ENCODE results near the gene PIAS1.

GRCh38 chr15:68207176-68207935 is 153.2 kb downstream of the PIAS1 start:
- TF ChIP-seq, protein P1, sequence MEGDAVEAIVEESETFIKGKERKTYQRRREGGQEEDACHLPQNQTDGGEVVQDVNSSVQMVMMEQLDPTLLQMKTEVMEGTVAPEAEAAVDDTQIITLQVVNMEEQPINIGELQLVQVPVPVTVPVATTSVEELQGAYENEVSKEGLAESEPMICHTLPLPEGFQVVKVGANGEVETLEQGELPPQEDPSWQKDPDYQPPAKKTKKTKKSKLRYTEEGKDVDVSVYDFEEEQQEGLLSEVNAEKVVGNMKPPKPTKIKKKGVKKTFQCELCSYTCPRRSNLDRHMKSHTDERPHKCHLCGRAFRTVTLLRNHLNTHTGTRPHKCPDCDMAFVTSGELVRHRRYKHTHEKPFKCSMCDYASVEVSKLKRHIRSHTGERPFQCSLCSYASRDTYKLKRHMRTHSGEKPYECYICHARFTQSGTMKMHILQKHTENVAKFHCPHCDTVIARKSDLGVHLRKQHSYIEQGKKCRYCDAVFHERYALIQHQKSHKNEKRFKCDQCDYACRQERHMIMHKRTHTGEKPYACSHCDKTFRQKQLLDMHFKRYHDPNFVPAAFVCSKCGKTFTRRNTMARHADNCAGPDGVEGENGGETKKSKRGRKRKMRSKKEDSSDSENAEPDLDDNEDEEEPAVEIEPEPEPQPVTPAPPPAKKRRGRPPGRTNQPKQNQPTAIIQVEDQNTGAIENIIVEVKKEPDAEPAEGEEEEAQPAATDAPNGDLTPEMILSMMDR (IDR thresholded peaks at IDR 0.05; ENCODE audit: insufficient read depth, low read length): no peak
- TF ChIP-seq, protein P2, sequence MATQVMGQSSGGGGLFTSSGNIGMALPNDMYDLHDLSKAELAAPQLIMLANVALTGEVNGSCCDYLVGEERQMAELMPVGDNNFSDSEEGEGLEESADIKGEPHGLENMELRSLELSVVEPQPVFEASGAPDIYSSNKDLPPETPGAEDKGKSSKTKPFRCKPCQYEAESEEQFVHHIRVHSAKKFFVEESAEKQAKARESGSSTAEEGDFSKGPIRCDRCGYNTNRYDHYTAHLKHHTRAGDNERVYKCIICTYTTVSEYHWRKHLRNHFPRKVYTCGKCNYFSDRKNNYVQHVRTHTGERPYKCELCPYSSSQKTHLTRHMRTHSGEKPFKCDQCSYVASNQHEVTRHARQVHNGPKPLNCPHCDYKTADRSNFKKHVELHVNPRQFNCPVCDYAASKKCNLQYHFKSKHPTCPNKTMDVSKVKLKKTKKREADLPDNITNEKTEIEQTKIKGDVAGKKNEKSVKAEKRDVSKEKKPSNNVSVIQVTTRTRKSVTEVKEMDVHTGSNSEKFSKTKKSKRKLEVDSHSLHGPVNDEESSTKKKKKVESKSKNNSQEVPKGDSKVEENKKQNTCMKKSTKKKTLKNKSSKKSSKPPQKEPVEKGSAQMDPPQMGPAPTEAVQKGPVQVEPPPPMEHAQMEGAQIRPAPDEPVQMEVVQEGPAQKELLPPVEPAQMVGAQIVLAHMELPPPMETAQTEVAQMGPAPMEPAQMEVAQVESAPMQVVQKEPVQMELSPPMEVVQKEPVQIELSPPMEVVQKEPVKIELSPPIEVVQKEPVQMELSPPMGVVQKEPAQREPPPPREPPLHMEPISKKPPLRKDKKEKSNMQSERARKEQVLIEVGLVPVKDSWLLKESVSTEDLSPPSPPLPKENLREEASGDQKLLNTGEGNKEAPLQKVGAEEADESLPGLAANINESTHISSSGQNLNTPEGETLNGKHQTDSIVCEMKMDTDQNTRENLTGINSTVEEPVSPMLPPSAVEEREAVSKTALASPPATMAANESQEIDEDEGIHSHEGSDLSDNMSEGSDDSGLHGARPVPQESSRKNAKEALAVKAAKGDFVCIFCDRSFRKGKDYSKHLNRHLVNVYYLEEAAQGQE (IDR thresholded peaks at IDR 0.05; ENCODE audit: insufficient replicate concordance, low read depth): no peak
- TF ChIP-seq POLR2AphosphoS5 (IDR thresholded peaks at IDR 0.05; ENCODE audit: low read depth): no peak; the same call in 1 of the 2 replicates
- no peak for TF ChIP-seq SPI1 (IDR thresholded peaks at IDR 0.05; ENCODE audit: borderline replicate concordance, low read depth)
- no peak for TF ChIP-seq GABPA (IDR thresholded peaks at IDR 0.05; ENCODE audit: low read depth)
